HepG2 (cell line): ENCODE measurements around the gene CBL. TPM values are rescaled to one million over a fixed set of nuclear protein-coding genes. Genes with fewer than 3 reads are reported as not detected.

Source experiments
- ATAC-seq: fragments of 200-7000 bp; cut with Tn5 transposase; 3 replicates; pipeline ENCODE4 v1.9.1; 2020; ENCODE audit warnings: mild to moderate bottlenecking, moderate library complexity
- BruUV-seq: library from RNA; stranded (reverse); fragments of 400-500 nt; replicated peaks from 2 replicates; lab custom pipeline; 2021; lab: Mats Ljungman, UMichigan
- CTCF ChIA-PET: fragments of 300-600 bp; formaldehyde crosslinking; extraction: SDS; loops from one replicate; lab custom pipeline; 2021; ENCODE audit warnings: low total read pairs, inconsistent platforms, low intra/inter-chr PET ratio; lab: Yijun Ruan, JAX
- POLR2A ChIA-PET: fragments of 350-600 bp; sonication (Branson Sonifier 250); formaldehyde crosslinking; loops from one replicate; lab custom pipeline; 2020; ENCODE audit warnings: antibody characterized with exemption, inconsistent platforms; lab: Yijun Ruan, JAX
- DNase-seq: peaks from one replicate; pipeline ENCODE4 v3.0.0-alpha.2; 2015; ENCODE audit warnings: low spot score
- FAIRE-seq: peaks from 3 replicates; lab custom pipeline; 2011; peaks lifted over from hg19 to GRCh38; lab: Jason Lieb, UNC
- H2AFZ ChIP-seq: one replicate; pipeline ENCODE4 v1.6.1; 2011; ENCODE audit warnings: low read length, inconsistent platforms
- H3K27ac ChIP-seq: fragments of 300-600 bp; 3 replicates; pipeline ENCODE4 v1.8.0; 2011; ENCODE audit warnings: mixed run types, mild to moderate bottlenecking, mixed read lengths, low read length, inconsistent platforms; ENCODE audit not compliant: insufficient read depth; ENCODE audit errors: extremely low read length
- H3K27me3 ChIP-seq, 2 experiments: fragments of 200-600 bp in 1 of 2; 2 replicates in 1 of 2; 3 replicates in 1 of 2; pipeline versions ENCODE4 v1.6.0 to v1.8.0; 2011; ENCODE audit warnings: low read length in 2 of 2, mild to moderate bottlenecking in 2 of 2, moderate library complexity in 2 of 2, inconsistent platforms in 1 of 2; ENCODE audit not compliant: insufficient read depth in 2 of 2, control insufficient read depth in 1 of 2
- H3K36me3 ChIP-seq, 2 experiments: fragments of 200-600 bp in 1 of 2; replicated peaks in 1 of 2; 2 replicates in 1 of 2; 3 replicates in 1 of 2; pipeline versions ENCODE4 v1.5.1 to v1.8.0; 2011; ENCODE audit warnings: low read length in 2 of 2, inconsistent platforms in 1 of 2; ENCODE audit not compliant: insufficient read depth in 2 of 2, control insufficient read depth in 1 of 2
- H3K4me1 ChIP-seq: 2 replicates; pipeline ENCODE4 v1.5.1; 2012; ENCODE audit warnings: low read length, inconsistent platforms; ENCODE audit not compliant: insufficient read depth
- H3K4me2 ChIP-seq: 2 replicates; pipeline ENCODE4 v1.6.0; 2011; ENCODE audit warnings: low read depth, low read length, inconsistent platforms
- H3K4me3 ChIP-seq, 3 experiments: fragments of 200-600 bp in 1 of 3; sonication (generic), shearing (Covaris generic) in 1 of 3; replicated peaks in 1 of 3; 2 replicates each; pipeline ENCODE4 v1.5.1; 2011 to 2016; ENCODE audit warnings: low read length in 3 of 3, inconsistent platforms in 2 of 3, low read depth in 2 of 3, mild to moderate bottlenecking in 2 of 3, control low read depth in 1 of 3, mixed read lengths in 1 of 3; ENCODE audit not compliant: insufficient read depth in 1 of 3
- H3K79me2 ChIP-seq: one replicate; pipeline ENCODE4 v1.6.1; 2011; ENCODE audit warnings: low read length, inconsistent platforms; ENCODE audit not compliant: insufficient read depth
- H3K9ac ChIP-seq: 2 replicates; pipeline ENCODE4 v1.6.0; 2011; ENCODE audit warnings: mild to moderate bottlenecking, low read depth, low read length, inconsistent platforms; ENCODE audit not compliant: insufficient read depth
- H3K9me3 ChIP-seq: 2 replicates; pipeline ENCODE4 v1.5.1; 2012; ENCODE audit warnings: mild to moderate bottlenecking, low read length
- H4K20me1 ChIP-seq: 2 replicates; pipeline ENCODE4 v1.6.0; 2011; ENCODE audit warnings: inconsistent platforms, mild to moderate bottlenecking, low read length, moderate library complexity; ENCODE audit not compliant: insufficient read depth
- ARNT2 ChIP-seq: sonication (generic); formaldehyde crosslinking; IDR thresholded peaks from 2 replicates; pipeline ENCODE4 v1.8.0; 2022; ENCODE audit warnings: mild to moderate bottlenecking, low read depth, missing genetic modification reagents, moderate library complexity
- CHD2 ChIP-seq: IDR thresholded peaks from 2 replicates; pipeline ENCODE4 v1.6.1; 2011; ENCODE audit warnings: low read depth, low read length, improper control_type of control experiment
- FOXM1 ChIP-seq: sonication (generic); formaldehyde crosslinking; IDR thresholded peaks from 2 replicates; pipeline ENCODE4 v1.5.0; 2020; ENCODE audit warnings: missing genetic modification reagents
- HDAC2 ChIP-seq: sonication (generic); formaldehyde crosslinking; IDR thresholded peaks from 2 replicates; pipeline ENCODE4 v1.4.0; 2020; ENCODE audit warnings: missing genetic modification reagents
- MAF1 ChIP-seq: sonication (generic); formaldehyde crosslinking; IDR thresholded peaks from 2 replicates; pipeline ENCODE4 v1.5.0; 2020; ENCODE audit warnings: missing genetic modification reagents, borderline replicate concordance
- MED1 ChIP-seq: sonication (generic); formaldehyde crosslinking; IDR thresholded peaks from 2 replicates; pipeline ENCODE4 v1.4.0; 2020; ENCODE audit warnings: missing genetic modification reagents
- NFIC ChIP-seq: IDR thresholded peaks from 2 replicates; pipeline ENCODE4 v1.6.1; 2012; ENCODE audit warnings: mild to moderate bottlenecking, low read length, inconsistent platforms
- NONO ChIP-seq, 2 experiments: fragments of 450-650 bp in 1 of 2; sonication (generic) in 1 of 2; formaldehyde crosslinking in 1 of 2; IDR thresholded peaks in 1 of 2; conservative IDR thresholded peaks in 1 of 2; 2 replicates each; pipeline versions ENCODE4 v1.6.1 to v1.8.0; 2017 to 2022; ENCODE audit warnings: mild to moderate bottlenecking in 1 of 2, missing genetic modification reagents in 1 of 2, moderate library complexity in 1 of 2
- PCBP1 ChIP-seq: fragments of 200-400 bp; formaldehyde crosslinking; IDR thresholded peaks from 2 replicates; pipeline ENCODE4 v1.6.1; 2017; ENCODE audit warnings: mild to moderate bottlenecking, low read depth, low read length, borderline replicate concordance
- RXRA ChIP-seq: sonication (generic); formaldehyde crosslinking; IDR thresholded peaks from 2 replicates; pipeline ENCODE4 v1.5.1; 2020; ENCODE audit warnings: missing genetic modification reagents
- XRCC5 ChIP-seq: fragments of 200-400 bp; formaldehyde crosslinking; optimal IDR thresholded peaks from 2 replicates; pipeline ENCODE3; 2017; ENCODE audit warnings: mild to moderate bottlenecking, low read length
- YEATS2 ChIP-seq: sonication (generic); formaldehyde crosslinking; IDR thresholded peaks from 2 replicates; pipeline ENCODE4 v1.4.0; 2020; ENCODE audit warnings: missing genetic modification reagents, borderline replicate concordance
- ZNF253 ChIP-seq: sonication (generic); formaldehyde crosslinking; IDR thresholded peaks from 2 replicates; pipeline ENCODE4 v1.8.0; 2022; ENCODE audit warnings: mild to moderate bottlenecking, missing genetic modification reagents, borderline replicate concordance
- ZNF317 ChIP-seq: sonication (generic); formaldehyde crosslinking; IDR thresholded peaks from 2 replicates; pipeline ENCODE4 v1.5.0; 2020; ENCODE audit warnings: mild to moderate bottlenecking, missing genetic modification reagents
- ZNF616 ChIP-seq: sonication (generic); formaldehyde crosslinking; IDR thresholded peaks from 2 replicates; pipeline ENCODE4 v1.5.0; 2020; ENCODE audit warnings: low read depth, mild to moderate bottlenecking, missing genetic modification reagents
- ZNF790 ChIP-seq: sonication (generic); formaldehyde crosslinking; IDR thresholded peaks from 2 replicates; pipeline ENCODE4 v1.8.0; 2022; ENCODE audit warnings: missing genetic modification reagents, mild to moderate bottlenecking, borderline replicate concordance
- ZNF816 ChIP-seq: sonication (generic); formaldehyde crosslinking; IDR thresholded peaks from 2 replicates; pipeline ENCODE4 v1.8.0; 2022; ENCODE audit warnings: missing genetic modification reagents, mild to moderate bottlenecking, borderline replicate concordance
- WGBS: methylation state at CpG from one replicate; pipeline ENCODE4 v1.1.6; 2017; ENCODE audit warnings: low lambda C conversion rate; 5-methylcytosine and 5-hydroxymethylcytosine counted together
- in situ Hi-C: cut with HindIII; loops from 2 replicates; pipeline ENCODE4 v1.10.0; 2017; ENCODE audit warnings: low pct_unique_long_range_greater_than_20kb; ENCODE audit not compliant: extremely low pct_ligation_motif_present
- intact Hi-C: fragments of 100-400 bp; cut with micrococcal nuclease; formaldehyde crosslinking; loops from one replicate; pipeline ENCODE4 v1.10.0; 2022; ENCODE audit not compliant: unreplicated experiment
- polyA plus RNA-seq, 8 experiments: library from polyadenylated mRNA; depleted of rRNA in 3 of 8; stranded (reverse) in 7 of 8; unstranded in 1 of 8; fragments of >200 nt; fragmentation: Illumina TruSeq in 4 of 8; extraction: Trizol in 4 of 8; gene quantifications; 2 replicates each; pipeline versions ENCODE4 v1.2.1 to v1.2.3, GENCODE V29; 2011 to 2016; ENCODE audit warnings: low read depth in 4 of 8, missing spikeins in 1 of 8, mixed read lengths in 1 of 8; ENCODE audit not compliant: insufficient read depth in 1 of 8
- total RNA-seq, 5 experiments: library from RNA; depleted of rRNA; stranded (reverse); fragments of >200 nt; fragmentation: Illumina TruSeq; extraction: Trizol; gene quantifications; 2 replicates each; pipeline ENCODE4 v1.2.3, GENCODE V29; 2016; ENCODE audit warnings: low read depth in 1 of 5

Gene CBL
- total and polyA plus RNA-seq, 2 of the 13 experiments (the other 11 are each of a cell fraction or from before 2014, with no cell fraction given) = 6.6 to 7.4 TPM

- Histone ChIP-seq H3K4me1 (peaks cover 38% of the 10 kb centered on the region), H3K9ac (no peak overlapping the region)
- CTCF ChIA-PET = no interaction called here
- TF ChIP-seq ARNT2 (no peak), ZNF816 (no peak), ZNF790 (CRISPR knock-in tag) (no peak)
- TF ChIP-seq, all 625 proteins: peak for 0
- H3K4me2 ChIP-seq = 0 out of 2 replicates have a peak overlapping the region, but pooled peaks have one; percentile 5
- FAIRE-seq = no peak
- POLR2A ChIA-PET = interaction anchor here (1.1 kb wide), 1 partner anchor 14 kb away, joined by 3 read pairs; no protein-coding TSS in a partner anchor
- no peaks in the 10 kb centered on the region for H3K9me3 ChIP-seq
- H3K36me3 ChIP-seq = peaks cover 8 to 14% of the 10 kb centered on the region in 2 experiments; a peak in 4 of 5 replicates
- H4K20me1 ChIP-seq = no peaks in the 10 kb centered on the region
- H2AFZ ChIP-seq = peak overlapping the region; percentile 90
- H3K79me2 ChIP-seq = peaks cover 24% of the 10 kb centered on the region
- DNase-seq = no peak
- no peaks in the 10 kb centered on the region; a peak in 1 of 5 replicates for H3K27me3 ChIP-seq
- in situ Hi-C loops = loop anchor here (10.0 kb wide), 1 partner anchor 143 kb away; no protein-coding TSS in a partner anchor
- 59% methylated on average over 4 of the region's 4 CpGs for WGBS
- no peak for ATAC-seq
- no TSS peak for BruUV-seq
- H3K4me3 ChIP-seq = no peak overlapping the region
- intact Hi-C loops = loop anchor here (5.0 kb wide), 1 partner anchor 140 kb away; no protein-coding TSS in a partner anchor
- H3K27ac ChIP-seq = no peak overlapping the region
Measured at GRCh38 chr11:119332111-119332765, 126.1 kb downstream of the CBL start.

- Histone ChIP-seq H4K20me1 (peaks cover 4% of the 10 kb centered on the region; the same call in 1 of the 2 replicates), H2AFZ (peak within 1 kb of the TSS; percentile 59), H3K4me3 (peak within 1 kb of the TSS; percentile 78 to 94 (median 87)), H3K27me3 (no peaks in the 10 kb centered on the region; a peak in 1 of 5 replicates), H3K9me3 (no peaks in the 10 kb centered on the region), H3K36me3 (peaks cover 8 to 14% of the 10 kb centered on the region in 2 experiments; a peak in 4 of 5 replicates), H3K27ac (peak within 1 kb of the TSS; percentile 71), H3K4me2 (peak within 1 kb of the TSS; percentile 89), H3K79me2 (peaks cover 24% of the 10 kb centered on the region), H3K4me1 (peaks cover 55% of the 10 kb centered on the region), H3K9ac (peak within 1 kb of the TSS; percentile 86)
- FAIRE-seq = peak; percentile 98
- ChIA-PET POLR2A (interaction anchor here (0.6 to 1.3 kb wide), 7 partner anchors 16 to 42 kb away, joined by 3 to 10 read pairs (median 3); partner anchors contain the start of gene MCAM), CTCF (no interaction called here)
- WGBS = 1% methylated on average over 19 of the region's 54 CpGs
- DNase-seq = peak; percentile 97
- ATAC-seq = peak; percentile 87
- BruUV-seq = no TSS peak
- intact Hi-C loops = loop anchor here (2.0 to 5.0 kb wide), 2 partner anchors 16 to 138 kb away; no protein-coding TSS in a partner anchor
- in situ Hi-C loops = loop anchor here (10.0 kb wide), 1 partner anchor 140 kb away; no protein-coding TSS in a partner anchor
- TF ChIP-seq YEATS2 (peak; percentile 73; the same call in 1 of the 2 replicates), NFIC (no peak), ZNF616 (CRISPR knock-in tag) (no peak), NONO (IDR thresholded peaks at IDR 0.05) (no peak), NONO (CRISPR knock-in tag; conservative IDR thresholded peaks at IDR 0.05) (no peak), FOXM1 (CRISPR knock-in tag) (peak; percentile 99), XRCC5 (no peak), HDAC2 (peak; percentile 39; the same call in 1 of the 2 replicates), PCBP1 (no peak), MED1 (CRISPR knock-in tag) (peak; percentile 47), ZNF253 (CRISPR knock-in tag) (no peak), RXRA (peak; percentile 51; the same call in 1 of the 2 replicates), CHD2 (peak; percentile 39; the same call in 1 of the 2 replicates), ZNF317 (0 out of 2 replicates have a peak, but pooled peaks have one; percentile 35), MAF1 (no peak)
Measured at GRCh38 chr11:119334174-119334930, 128.2 kb downstream of the CBL start, which contains the start of gene RNF26. TSS of gene RNF26 (plus strand) at chr11:119334527. CDS start at chr11:119335123, 596 bp downstream.
